H1 (cell line): ENCODE measurements around the gene FAF2. TPM values are rescaled to one million over a fixed set of nuclear protein-coding genes. Genes with fewer than 3 reads are reported as not detected.

Experiments
- CTCF ChIA-PET: fragments of 300-600 bp; sonication (Branson Sonifier 250); formaldehyde crosslinking; loops from one replicate; lab custom pipeline; 2021; ENCODE audit not compliant: partially characterized antibody; lab: Charles Lee
- POLR2A ChIA-PET: fragments of 300-600 bp; sonication (Branson Sonifier 250); formaldehyde crosslinking; loops from one replicate; lab custom pipeline; 2021; ENCODE audit warnings: inconsistent platforms; ENCODE audit not compliant: partially characterized antibody; lab: Charles Lee
- DNase-seq, 2 experiments: peaks; one replicate each; pipeline versions ENCODE4 v3.0.0 to v3.0.0-alpha.2; 2010 to 2022; ENCODE audit warnings: low spot score in 2 of 2, low read depth in 1 of 2, mixed read lengths in 1 of 2
- FAIRE-seq: peaks from 2 replicates; lab custom pipeline; 2011; peaks lifted over from hg19 to GRCh38; lab: Jason Lieb, UNC
- H2AFZ ChIP-seq: 2 replicates; pipeline ENCODE4 v1.8.1; 2012; ENCODE audit warnings: low read length, inconsistent platforms
- H2AK5ac ChIP-seq: 2 replicates; pipeline ENCODE4 v1.6.1; 2013; ENCODE audit warnings: low read depth, low read length
- H2BK120ac ChIP-seq: replicated peaks from 2 replicates; pipeline ENCODE3; 2013; ENCODE audit warnings: low read depth, low read length, inconsistent platforms
- H2BK12ac ChIP-seq: 2 replicates; pipeline ENCODE4 v1.6.1; 2013; ENCODE audit warnings: low read depth, low read length
- H2BK15ac ChIP-seq: 2 replicates; pipeline ENCODE4 v1.6.1; 2013; ENCODE audit warnings: low read length
- H2BK20ac ChIP-seq: 2 replicates; pipeline ENCODE4 v1.6.1; 2013; ENCODE audit warnings: low read length
- H2BK5ac ChIP-seq: 2 replicates; pipeline ENCODE4 v1.6.1; 2013; ENCODE audit warnings: low read depth, low read length
- H3K14ac ChIP-seq: 2 replicates; pipeline ENCODE4 v1.6.1; 2013; ENCODE audit warnings: inconsistent platforms; ENCODE audit not compliant: insufficient read length
- H3K18ac ChIP-seq: 2 replicates; pipeline ENCODE4 v1.6.1; 2013; ENCODE audit warnings: low read length; ENCODE audit errors: extremely low read depth
- H3K23ac ChIP-seq: 2 replicates; pipeline ENCODE4 v1.6.1; 2013; ENCODE audit warnings: inconsistent platforms; ENCODE audit not compliant: insufficient read length
- H3K23me2 ChIP-seq: 2 replicates; pipeline ENCODE4 v1.6.1; 2013; ENCODE audit warnings: low read depth, low read length
- H3K27ac ChIP-seq: 2 replicates; pipeline ENCODE4 v1.6.1; 2011; ENCODE audit warnings: low read depth, low read length, inconsistent platforms
- H3K27me3 ChIP-seq, 4 experiments: replicated peaks in 1 of 4; 1 replicate in 1 of 4; 2 replicates in 3 of 4; pipeline versions ENCODE4 v1.6.1 to v1.8.1; 2011 to 2013; ENCODE audit warnings: low read length in 3 of 4, mild to moderate bottlenecking in 3 of 4, inconsistent platforms in 2 of 4, mixed read lengths in 2 of 4, moderate library complexity in 1 of 4; ENCODE audit not compliant: control insufficient read depth in 3 of 4, insufficient read depth in 3 of 4; ENCODE audit errors: extremely low read depth in 1 of 4
- H3K36me3 ChIP-seq, 4 experiments: 2 replicates each; pipeline versions ENCODE4 v1.6.1 to v1.8.1; 2011 to 2013; ENCODE audit warnings: mild to moderate bottlenecking in 4 of 4, low read length in 3 of 4, moderate library complexity in 2 of 4, control low read depth in 1 of 4, inconsistent platforms in 1 of 4; ENCODE audit not compliant: insufficient read depth in 4 of 4, control insufficient read depth in 2 of 4
- H3K4ac ChIP-seq: replicated peaks from 2 replicates; pipeline ENCODE3; 2013; ENCODE audit warnings: low read length, low read depth, mixed read lengths, inconsistent platforms; ENCODE audit not compliant: insufficient read length
- H3K4me1 ChIP-seq, 4 experiments: replicated peaks in 1 of 4; 1 replicate in 1 of 4; 2 replicates in 3 of 4; pipeline versions ENCODE4 v1.6.1 to v1.8.1; 2011 to 2013; ENCODE audit warnings: low read length in 3 of 4, inconsistent platforms in 2 of 4, mixed read lengths in 1 of 4; ENCODE audit not compliant: insufficient read depth in 4 of 4, control insufficient read depth in 3 of 4
- H3K4me2 ChIP-seq, 2 experiments: 2 replicates each; pipeline versions ENCODE4 v1.6.1 to v1.8.1; 2011 to 2013; ENCODE audit warnings: low read depth in 2 of 2, low read length in 2 of 2, control low read depth in 1 of 2, inconsistent platforms in 1 of 2, mild to moderate bottlenecking in 1 of 2; ENCODE audit not compliant: insufficient read depth in 1 of 2
- H3K4me3 ChIP-seq, 4 experiments: fragments of 200-600, 300-600 bp in 1 of 4; sonication (generic), shearing (Covaris generic), sonication (Bioruptor Twin) in 1 of 4; 2 replicates each; pipeline versions ENCODE4 v1.5.1 to v1.8.1; 2011 to 2016; ENCODE audit warnings: low read length in 4 of 4, low read depth in 3 of 4, control low read depth in 2 of 4, inconsistent platforms in 2 of 4, mild to moderate bottlenecking in 2 of 4, mixed read lengths in 1 of 4, moderate library complexity in 1 of 4; ENCODE audit not compliant: insufficient read depth in 2 of 4; ENCODE audit errors: extremely low read depth in 1 of 4
- H3K56ac ChIP-seq: replicated peaks from 2 replicates; pipeline ENCODE3; 2013; ENCODE audit warnings: low read depth, mild to moderate bottlenecking, mixed read lengths, low read length, inconsistent platforms; ENCODE audit not compliant: insufficient read length
- H3K79me1 ChIP-seq: 2 replicates; pipeline ENCODE4 v1.6.1; 2013; ENCODE audit warnings: low read depth, low read length, control low read depth
- H3K79me2 ChIP-seq, 2 experiments: 2 replicates each; pipeline versions ENCODE4 v1.6.1 to v1.8.1; 2012 to 2013; ENCODE audit warnings: low read length in 2 of 2, mild to moderate bottlenecking in 2 of 2, inconsistent platforms in 1 of 2; ENCODE audit not compliant: insufficient read depth in 2 of 2, control insufficient read depth in 1 of 2
- H3K9ac ChIP-seq, 4 experiments: replicated peaks in 1 of 4; 1 replicate in 1 of 4; 2 replicates in 3 of 4; pipeline versions ENCODE4 v1.6.1 to v1.8.1; 2011 to 2013; ENCODE audit warnings: low read depth in 3 of 4, low read length in 3 of 4, control low read depth in 2 of 4, mild to moderate bottlenecking in 2 of 4, moderate library complexity in 2 of 4, inconsistent platforms in 1 of 4; ENCODE audit errors: extremely low read depth in 1 of 4
- H3K9me3 ChIP-seq, 2 experiments: 2 replicates each; pipeline versions ENCODE4 v1.6.1 to v1.8.1; 2012 to 2013; ENCODE audit warnings: mild to moderate bottlenecking in 2 of 2, moderate library complexity in 2 of 2, control low read depth in 1 of 2, inconsistent platforms in 1 of 2, low read depth in 1 of 2, low read length in 1 of 2, mixed read lengths in 1 of 2; ENCODE audit not compliant: insufficient read depth in 2 of 2
- H4K20me1 ChIP-seq, 2 experiments: replicated peaks in 1 of 2; 2 replicates each; pipeline versions ENCODE3 to v1.8.1; 2011 to 2013; ENCODE audit warnings: inconsistent platforms in 2 of 2, low read length in 2 of 2, mild to moderate bottlenecking in 1 of 2; ENCODE audit not compliant: insufficient read depth in 2 of 2, control insufficient read depth in 1 of 2
- H4K5ac ChIP-seq: 2 replicates; pipeline ENCODE4 v1.6.1; 2013; ENCODE audit warnings: low read length, low read depth, mixed read lengths, inconsistent platforms; ENCODE audit not compliant: insufficient read length
- H4K8ac ChIP-seq: 2 replicates; pipeline ENCODE4 v1.8.0; 2013; ENCODE audit warnings: mild to moderate bottlenecking, moderate library complexity, low read length, inconsistent platforms; ENCODE audit not compliant: insufficient read depth; ENCODE audit errors: extremely low read depth
- H4K91ac ChIP-seq: replicated peaks from 2 replicates; pipeline ENCODE3; 2013; ENCODE audit warnings: low read length, mixed read lengths, inconsistent platforms; ENCODE audit not compliant: insufficient read length
- EP300 ChIP-seq, 2 experiments: IDR thresholded peaks; 1 replicate in 1 of 2; 2 replicates in 1 of 2; pipeline ENCODE4 v1.6.1; 2011 to 2012; ENCODE audit warnings: low read depth in 2 of 2, low read length in 2 of 2, mild to moderate bottlenecking in 2 of 2, borderline replicate concordance in 1 of 2, inconsistent platforms in 1 of 2, moderate library complexity in 1 of 2
- JUN ChIP-seq: IDR thresholded peaks from 2 replicates; pipeline ENCODE4 v1.6.1; 2011; ENCODE audit warnings: low read depth, mild to moderate bottlenecking, improper control_type of control experiment, low read length
- JUND ChIP-seq: IDR thresholded peaks from 2 replicates; pipeline ENCODE4 v1.6.1; 2011; ENCODE audit warnings: mild to moderate bottlenecking, improper control_type of control experiment, low read length
- MAX ChIP-seq: IDR thresholded peaks from 2 replicates; pipeline ENCODE4 v1.6.1; 2012; ENCODE audit warnings: inconsistent platforms
- NANOG ChIP-seq: IDR thresholded peaks from 2 replicates; pipeline ENCODE4 v1.6.1; 2011; ENCODE audit warnings: low read length, low read depth, mild to moderate bottlenecking, inconsistent platforms; ENCODE audit not compliant: insufficient read depth, poor library complexity, severe bottlenecking
- POLR2A ChIP-seq, 2 experiments: IDR thresholded peaks; 1 replicate in 1 of 2; 2 replicates in 1 of 2; pipeline ENCODE4 v1.6.1; 2011; ENCODE audit warnings: low read depth in 2 of 2, low read length in 2 of 2, mild to moderate bottlenecking in 2 of 2; ENCODE audit errors: control extremely low read depth in 1 of 2
- POLR2AphosphoS5 ChIP-seq: IDR thresholded peaks from 2 replicates; pipeline ENCODE4 v1.6.1; 2011; ENCODE audit warnings: low read depth, low read length
- SIN3A ChIP-seq, 2 experiments: IDR thresholded peaks in 1 of 2; conservative IDR thresholded peaks in 1 of 2; 2 replicates each; pipeline ENCODE4 v1.6.1; 2011 to 2012; ENCODE audit warnings: low read length in 2 of 2, improper control_type of control experiment in 1 of 2, low read depth in 1 of 2, mild to moderate bottlenecking in 1 of 2
- TAF1 ChIP-seq: IDR thresholded peaks from 2 replicates; pipeline ENCODE4 v1.6.1; 2011; ENCODE audit warnings: mild to moderate bottlenecking, low read depth, low read length
- TBP ChIP-seq: IDR thresholded peaks from 2 replicates; pipeline ENCODE4 v1.6.1; 2011; ENCODE audit warnings: low read depth, low read length, improper control_type of control experiment
- ZNF274 ChIP-seq: IDR thresholded peaks from 2 replicates; pipeline ENCODE4 v1.7.0; 2012; ENCODE audit warnings: low read length, borderline replicate concordance; ENCODE audit errors: extremely low read depth
- WGBS, 2 experiments: shearing (Covaris generic) in 1 of 2; methylation state at CpG; one replicate each; pipeline versions ENCODE4 v1.1.6 to v1.1.7; 2013 to 2015; ENCODE audit warnings: low lambda C conversion rate in 2 of 2, mixed read lengths in 2 of 2, inconsistent platforms in 1 of 2, low coverage in 1 of 2, missing lambda C conversion rate in 1 of 2; ENCODE audit not compliant: insufficient replicate concordance in 2 of 2, insufficient coverage in 1 of 2, insufficient read length in 1 of 2; ENCODE audit errors: extremely low coverage in 1 of 2, missing lambda C conversion rate in 1 of 2; 5-methylcytosine and 5-hydroxymethylcytosine counted together
- polyA plus RNA-seq, 7 experiments: library from polyadenylated mRNA; depleted of rRNA in 3 of 7; stranded (reverse) in 5 of 7; unstranded in 2 of 7; fragments of >200 nt in 5 of 7; fragments of 200-250 nt in 2 of 7; gene quantifications; 1 replicate in 5 of 7; 2 replicates in 1 of 7; 4 replicates in 1 of 7; pipeline versions ENCODE4 v1.2.1 to v1.2.3, GENCODE V29; 2011 to 2013; ENCODE audit warnings: missing spikeins in 2 of 7, mixed read lengths in 2 of 7
- total RNA-seq: library from RNA; stranded (reverse); fragmentation: NEBNext Ultra II Directional; extraction: Animal tissue kit (Norgen Biotek cat#: 25700); gene quantifications from 2 replicates; pipeline ENCODE4 v1.2.1, GENCODE V29; 2021

Gene FAF2
- total and polyA plus RNA-seq, 2 of the 8 experiments (the other 6 are each of a cell fraction or from before 2014, with no cell fraction given): 20.8 to 35.8 TPM

DNA sequence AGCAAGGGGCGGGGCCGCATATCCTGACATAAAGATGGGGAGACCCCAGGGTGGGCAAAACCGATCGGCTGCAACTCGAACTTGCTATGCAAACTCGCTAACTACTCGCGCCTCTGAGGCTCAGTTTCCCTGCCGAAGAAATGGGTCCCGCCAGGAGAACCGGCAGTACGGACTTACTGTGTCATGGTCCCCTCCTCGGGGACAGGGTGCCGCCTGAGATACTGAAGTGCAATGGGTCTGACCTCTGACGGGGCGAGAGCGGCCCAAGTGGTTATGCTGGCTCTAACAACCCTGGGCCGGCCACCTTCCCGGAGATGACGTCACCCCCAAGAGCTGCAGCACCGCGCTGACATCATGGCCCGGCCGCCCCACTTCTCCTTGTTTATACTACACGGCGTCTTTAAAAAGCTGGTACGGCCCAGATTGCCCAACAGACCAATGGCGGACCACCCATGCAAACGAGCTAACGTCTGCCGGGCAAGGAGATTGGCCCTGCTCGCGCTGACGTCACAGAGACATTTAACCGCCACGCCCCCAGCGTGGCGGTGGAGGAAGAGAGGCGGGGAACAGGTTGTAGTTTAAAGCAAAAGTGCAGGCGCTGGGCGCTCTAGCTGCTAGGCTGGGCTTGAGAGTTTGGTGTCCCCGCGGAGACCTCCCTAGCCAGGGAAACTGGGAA, 89.5 kb downstream of the FAF2 start:
- H3K27ac ChIP-seq: peak overlapping the region; percentile 97
- peaks cover 13 to 38% (median 35%) of the 10 kb centered on the region in 4 experiments for H3K4me1 ChIP-seq
- H3K4me2 ChIP-seq: peak overlapping the region; percentile 90 to 98
- H3K4me3 ChIP-seq: peak overlapping the region; percentile 83 to 98 (median 93)
- peak overlapping the region; percentile 92 for H4K91ac ChIP-seq
- H3K36me3 ChIP-seq: peaks cover 2 to 19% (median 5%) of the 10 kb centered on the region in 4 experiments; a peak in 6 of 8 replicates
- peak overlapping the region; percentile 72; the same call in 1 of the 2 replicates for H2AFZ ChIP-seq
- FAIRE-seq (peak; percentile 42), DNase-seq (peak; percentile 89 to 98)
- ChIA-PET POLR2A (interaction anchor here (0.8 to 21.1 kb wide), 35 partner anchors 6 to 594 kb away, joined by 3 to 458 read pairs (median 6); partner anchors contain the start of genes CDHR2, CLTB, EIF4E1B and FAF2), CTCF (interaction anchor here (0.7 to 3.1 kb wide), 13 partner anchors 12 to 170 kb away, joined by 3 to 12 read pairs (median 5); partner anchors contain the start of gene CDHR2)
- peak overlapping the region; percentile 95 for H3K4ac ChIP-seq
- H3K23ac ChIP-seq: no peak overlapping the region
- H3K23me2 ChIP-seq: peaks cover 16% of the 10 kb centered on the region
- no peak overlapping the region for H3K14ac ChIP-seq
- H3K79me2 ChIP-seq: peaks cover 36 to 41% of the 10 kb centered on the region in 2 experiments
- H3K27me3 ChIP-seq: no peaks in the 10 kb centered on the region; a peak in 1 of 7 replicates
- peak overlapping the region; percentile 77 for H3K56ac ChIP-seq
- H2BK5ac ChIP-seq: peak overlapping the region; percentile 98
- peak overlapping the region; percentile 76 for H3K18ac ChIP-seq
- H3K79me1 ChIP-seq: peaks cover 10% of the 10 kb centered on the region
- H2BK12ac ChIP-seq: peak overlapping the region; percentile 91
- 2% methylated on average over 43 of the region's 43 CpGs; no CpG with 5 or more reads in 1 of the 2 experiments for WGBS, 2 experiments
- peak overlapping the region; percentile 99 for H4K8ac ChIP-seq
- H4K20me1 ChIP-seq: peaks cover 19 to 21% of the 10 kb centered on the region in 2 experiments
- peak overlapping the region; percentile 80 for H4K5ac ChIP-seq
- no peak overlapping the region for H2BK120ac ChIP-seq
- no peak overlapping the region for H2AK5ac ChIP-seq
- H3K9me3 ChIP-seq: no peaks in the 10 kb centered on the region
- H2BK20ac ChIP-seq: peak overlapping the region; percentile 32; the same call in 1 of the 2 replicates
- H2BK15ac ChIP-seq: peak overlapping the region; percentile 75; the same call in 1 of the 2 replicates
- H3K9ac ChIP-seq: peak overlapping the region; percentile 73 to 95 (median 89)
- TF ChIP-seq POLR2A (IDR thresholded peaks at IDR 0.05; ENCODE audit: control extremely low read depth in 1 of 2, low read depth in 2 of 2, low read length in 2 of 2) (peak in 1 of 2 experiments; percentile 91; a peak in 1 of 3 replicates), SIN3A (conservative IDR thresholded peaks at IDR 0.05 in 1 of 2, IDR thresholded peaks at IDR 0.05 in 1 of 2; ENCODE audit: low read depth in 1 of 2, low read length in 2 of 2) (peak in 1 of 2 experiments; percentile 6; a peak in 1 of 4 replicates), TAF1 (peak; percentile 94), JUN (peak; percentile 77; the same call in 1 of the 2 replicates), EP300 (IDR thresholded peaks at IDR 0.05; ENCODE audit: borderline replicate concordance in 1 of 2, low read depth in 2 of 2, low read length in 2 of 2) (no peak), NANOG (peak; percentile 12), TBP (peak; percentile 79), JUND (peak; percentile 99), ZNF274 (no peak), MAX (peak; percentile 24; the same call in 1 of the 2 replicates), POLR2AphosphoS5 (peak; percentile 13; the same call in 1 of the 2 replicates)
